Esophagus muscularis mucosa (tissue), 4 donors: ENCODE data around the gene MGLL. TPM values are rescaled to one million over a fixed set of nuclear protein-coding genes. Genes with fewer than 3 reads are reported as not detected.

Experiments
- DNase-seq: peaks from one replicate; pipeline ENCODE4 v3.0.0-alpha.2; 2017; ENCODE audit errors: extremely low spot score
- H3K27ac ChIP-seq, 4 donors: fragments of 200-600 bp; sonication (generic); replicated peaks in 1 of 4; 1 replicate in 3 of 4; 2 replicates in 1 of 4; pipeline ENCODE4 v1.5.1; 2016 to 2019; ENCODE audit warnings: mild to moderate bottlenecking in 1 of 4
- H3K27me3 ChIP-seq, 4 donors: fragments of 200-600 bp; sonication (generic); one replicate each; pipeline versions ENCODE4 v1.5.1 to v1.6.0; 2016 to 2019
- H3K36me3 ChIP-seq, 4 donors: fragments of 200-600 bp; sonication (generic); one replicate each; pipeline ENCODE4 v1.5.1; 2016 to 2019
- H3K4me1 ChIP-seq, 4 donors: fragments of 200-600 bp; sonication (generic); one replicate each; pipeline ENCODE4 v1.5.1; 2016 to 2019
- H3K4me3 ChIP-seq, 4 donors: fragments of 200-600 bp; sonication (generic); 1 replicate in 2 of 4; 2 replicates in 2 of 4; pipeline ENCODE4 v1.5.1; 2016 to 2019; ENCODE audit warnings: mild to moderate bottlenecking in 4 of 4, moderate library complexity in 1 of 4
- H3K9me3 ChIP-seq, 4 donors: fragments of 200-600 bp; sonication (generic); 1 replicate in 3 of 4; 2 replicates in 1 of 4; pipeline ENCODE4 v1.5.1; 2016 to 2019
- EP300 ChIP-seq: sonication (generic); formaldehyde crosslinking; IDR thresholded peaks from one replicate; pipeline ENCODE4 v1.6.1; 2017; ENCODE audit warnings: antibody characterized with exemption
- POLR2A ChIP-seq: fragments of 450-650 bp; IDR thresholded peaks from one replicate; pipeline ENCODE4 v1.6.1; 2017; ENCODE audit warnings: antibody characterized with exemption, moderate library complexity, mild to moderate bottlenecking, low read depth
- POLR2AphosphoS5 ChIP-seq, 2 donors: sonication (generic); formaldehyde crosslinking; IDR thresholded peaks; one replicate each; pipeline ENCODE4 v1.6.1; 2017; ENCODE audit warnings: antibody characterized with exemption in 2 of 2
- WGBS: methylation state at CpG from one replicate; pipeline ENCODE4 v1.1.5; 2018; 5-methylcytosine and 5-hydroxymethylcytosine counted together
- intact Hi-C: fragments of 100-400 bp; cut with DNase I; formaldehyde crosslinking; loops from one replicate; pipeline ENCODE4 v1.15.1; 2023
- total RNA-seq, 4 donors: library from RNA; depleted of rRNA; stranded (reverse); fragments of >200 nt; gene quantifications; one replicate each; pipeline versions ENCODE4 v1.1.0 to v1.2.1, GENCODE V29; 2016
- TF ChIP-seq, protein P1 (sequence below), 3 experiments: fragments of 200-600 bp in 2 of 3; fragments of 450-650 bp in 1 of 3; sonication (generic) in 2 of 3; IDR thresholded peaks; one replicate each; pipeline ENCODE4 v1.5.1; 2017 to 2019; ENCODE audit warnings: antibody characterized with exemption in 3 of 3, mild to moderate bottlenecking in 2 of 3, moderate library complexity in 1 of 3

Gene MGLL
- total RNA-seq, 4 donors from 2014 or later, result 56.5 to 155 (median 80.7) TPM

GRCh38 chr3:127848131-127849129, 26.1 kb upstream of the MGLL start:
- intact Hi-C loops, result no loop called here
- H3K27me3 ChIP-seq, result no peaks in the 10 kb centered on the region

GRCh38 chr3:127847236-127847720, 25.0 kb upstream of the MGLL start:
- Histone ChIP-seq H3K27me3 (no peaks in the 10 kb centered on the region), H3K27ac (no peak overlapping the region), H3K36me3 (no peaks in the 10 kb centered on the region), H3K4me3 (no peak overlapping the region), H3K4me1 (peaks cover 0 to 9% (median 0%) of the 10 kb centered on the region in 4 donors), H3K9me3 (no peaks in the 10 kb centered on the region)
- intact Hi-C loops, result no loop called here
- peak; percentile 70 for DNase-seq
- WGBS, result 94% methylated on average over 4 of the region's 4 CpGs
- no peak for TF ChIP-seq POLR2AphosphoS5 (IDR thresholded peaks at IDR 0.05)
- TF ChIP-seq, protein P1, sequence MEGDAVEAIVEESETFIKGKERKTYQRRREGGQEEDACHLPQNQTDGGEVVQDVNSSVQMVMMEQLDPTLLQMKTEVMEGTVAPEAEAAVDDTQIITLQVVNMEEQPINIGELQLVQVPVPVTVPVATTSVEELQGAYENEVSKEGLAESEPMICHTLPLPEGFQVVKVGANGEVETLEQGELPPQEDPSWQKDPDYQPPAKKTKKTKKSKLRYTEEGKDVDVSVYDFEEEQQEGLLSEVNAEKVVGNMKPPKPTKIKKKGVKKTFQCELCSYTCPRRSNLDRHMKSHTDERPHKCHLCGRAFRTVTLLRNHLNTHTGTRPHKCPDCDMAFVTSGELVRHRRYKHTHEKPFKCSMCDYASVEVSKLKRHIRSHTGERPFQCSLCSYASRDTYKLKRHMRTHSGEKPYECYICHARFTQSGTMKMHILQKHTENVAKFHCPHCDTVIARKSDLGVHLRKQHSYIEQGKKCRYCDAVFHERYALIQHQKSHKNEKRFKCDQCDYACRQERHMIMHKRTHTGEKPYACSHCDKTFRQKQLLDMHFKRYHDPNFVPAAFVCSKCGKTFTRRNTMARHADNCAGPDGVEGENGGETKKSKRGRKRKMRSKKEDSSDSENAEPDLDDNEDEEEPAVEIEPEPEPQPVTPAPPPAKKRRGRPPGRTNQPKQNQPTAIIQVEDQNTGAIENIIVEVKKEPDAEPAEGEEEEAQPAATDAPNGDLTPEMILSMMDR (IDR thresholded peaks at IDR 0.05), result no peak
- TF ChIP-seq EP300, result no peak
- no peak for TF ChIP-seq POLR2A

More at GRCh38 chr3:127848131-127849129, 26.1 kb upstream of the MGLL start:
- no peaks in the 10 kb centered on the region for H3K36me3 ChIP-seq
- no peak overlapping the region for H3K27ac ChIP-seq
- H3K4me3 ChIP-seq, result no peak overlapping the region
- DNase-seq, result peak; percentile 72
- 50% methylated on average over 9 of the region's 9 CpGs for WGBS
- no peaks in the 10 kb centered on the region for H3K9me3 ChIP-seq
- peaks cover 0 to 9% (median 0%) of the 10 kb centered on the region in 4 donors for H3K4me1 ChIP-seq
- no peak for TF ChIP-seq POLR2AphosphoS5 (IDR thresholded peaks at IDR 0.05)
- TF ChIP-seq, protein P1 (IDR thresholded peaks at IDR 0.05), result peak in 1 of 3 experiments; percentile 8
- TF ChIP-seq POLR2A, result no peak
- no peak for TF ChIP-seq EP300

- 71% methylated on average over 1 of the region's 1 CpG for WGBS
- intact Hi-C loops, result no loop called here
Observed at GRCh38 chr3:127846576-127846975, 24.3 kb upstream of the MGLL start.

DNA sequence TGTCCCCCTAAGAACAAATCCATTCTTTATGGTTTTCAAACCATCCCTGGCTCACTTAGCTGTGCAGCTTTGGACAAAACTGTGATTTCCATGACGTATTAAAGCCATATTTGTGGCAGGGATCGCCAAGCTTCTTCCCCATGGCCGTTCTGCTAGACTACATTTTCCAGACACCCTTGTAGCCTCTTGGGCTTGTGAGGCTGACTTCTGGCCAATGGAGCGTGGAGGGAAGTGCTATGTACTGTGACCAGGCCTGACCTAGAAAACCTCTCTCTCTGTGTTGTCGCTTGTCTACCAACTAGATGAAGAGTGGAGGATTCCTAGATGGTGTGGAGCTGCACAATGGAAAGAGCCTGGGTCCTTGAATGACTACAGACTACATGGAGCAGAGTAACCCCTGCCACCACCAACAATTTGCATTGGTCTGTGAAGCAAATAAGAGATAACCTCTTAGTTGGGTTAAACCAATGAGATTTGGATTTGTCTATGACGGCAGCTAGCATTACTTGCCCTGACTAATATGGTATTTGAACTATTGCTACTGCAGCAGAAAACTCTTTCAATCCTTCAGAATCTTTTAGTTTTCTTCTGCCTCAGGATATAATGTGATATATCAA, 22.1 kb upstream of the MGLL start:
- H3K27me3 ChIP-seq, result peaks cover 0 to 3% (median 0%) of the 10 kb centered on the region in 4 donors
- H3K27ac ChIP-seq, result no peak overlapping the region
- H3K36me3 ChIP-seq, result no peaks in the 10 kb centered on the region
- no peak overlapping the region for H3K4me3 ChIP-seq
- intact Hi-C loops, result no loop called here
- H3K9me3 ChIP-seq, result no peaks in the 10 kb centered on the region
- peaks cover 0 to 9% (median 0%) of the 10 kb centered on the region in 4 donors for H3K4me1 ChIP-seq
- 91% methylated on average over 5 of the region's 6 CpGs for WGBS
- no peak for DNase-seq
- no peak for TF ChIP-seq POLR2A
- TF ChIP-seq, protein P1 (IDR thresholded peaks at IDR 0.05), result no peak

More at GRCh38 chr3:127846576-127846975, 24.3 kb upstream of the MGLL start:
- no peaks in the 10 kb centered on the region for H3K36me3 ChIP-seq
- peaks cover 0 to 9% (median 0%) of the 10 kb centered on the region in 4 donors for H3K4me1 ChIP-seq
- no peak overlapping the region for H3K27ac ChIP-seq
- no peaks in the 10 kb centered on the region for H3K27me3 ChIP-seq
- H3K9me3 ChIP-seq, result no peaks in the 10 kb centered on the region
- DNase-seq, result peak; percentile 17
- H3K4me3 ChIP-seq, result no peak overlapping the region
- TF ChIP-seq EP300 (no peak), POLR2A (no peak), POLR2AphosphoS5 (IDR thresholded peaks at IDR 0.05) (no peak)
- TF ChIP-seq, protein P1 (IDR thresholded peaks at IDR 0.05), result no peak
